Activated CD4-positive, alpha-beta T cell treated with anti-CD3 and anti-CD28 coated beads for 36 hours (primary cell): Measurements from ENCODE around the gene ELK3. TPM values are rescaled to one million over a fixed set of nuclear protein-coding genes. Genes with fewer than 3 reads are reported as not detected.

Experiments
- ATAC-seq: fragments of 200-7000 bp; cut with Tn5 transposase; one replicate; pipeline ENCODE4 v1.10.0; 2021; ENCODE audit warnings: mild to moderate bottlenecking, moderate library complexity
- CTCF ChIA-PET: fragments of 350-600 bp; sonication (Branson Sonifier 250); formaldehyde crosslinking; loops from one replicate; lab custom pipeline; 2021; ENCODE audit warnings: antibody characterized with exemption; lab: Charles Lee
- POLR2A ChIA-PET: fragments of 350-600 bp; sonication (Branson Sonifier 250); formaldehyde crosslinking; loops from one replicate; lab custom pipeline; 2021; ENCODE audit warnings: antibody characterized with exemption, inconsistent platforms; lab: Charles Lee
- DNase-seq: peaks from one replicate; pipeline ENCODE4 v3.0.0-alpha.2; 2020
- H3K27ac Mint-ChIP-seq: one replicate; pipeline ENCODE4 v1.8.0; 2021; ENCODE audit warnings: mixed read lengths
- H3K27me3 Mint-ChIP-seq: one replicate; pipeline ENCODE4 v1.8.0; 2021; ENCODE audit warnings: mixed read lengths
- H3K36me3 Mint-ChIP-seq: one replicate; pipeline ENCODE4 v1.8.0; 2021; ENCODE audit warnings: low read depth, mixed read lengths
- H3K4me1 Mint-ChIP-seq: one replicate; pipeline ENCODE4 v1.8.0; 2021; ENCODE audit warnings: mixed read lengths
- H3K4me3 Mint-ChIP-seq: one replicate; pipeline ENCODE4 v1.8.0; 2021; ENCODE audit warnings: mild to moderate bottlenecking, moderate library complexity, mixed read lengths
- H3K9me3 Mint-ChIP-seq: one replicate; pipeline ENCODE4 v1.8.0; 2021; ENCODE audit warnings: low read depth, mixed read lengths
- intact Hi-C, 2 experiments: fragments of 100-400 bp; cut with DNase I in 1 of 2; cut with micrococcal nuclease in 1 of 2; formaldehyde crosslinking; loops; one replicate each; pipeline versions ENCODE4 v1.14.2 to v1.15.1; 2022 to 2024; cut with DNase I, micrococcal nuclease
- total RNA-seq, 2 experiments: library from RNA; stranded (reverse); gene quantifications; one replicate each; pipeline ENCODE4 v1.2.3, GENCODE V29; 2021

The ELK3 gene
- total RNA-seq, result 10 to 100 TPM; 17.0 to 17.4 TPM

DNA sequence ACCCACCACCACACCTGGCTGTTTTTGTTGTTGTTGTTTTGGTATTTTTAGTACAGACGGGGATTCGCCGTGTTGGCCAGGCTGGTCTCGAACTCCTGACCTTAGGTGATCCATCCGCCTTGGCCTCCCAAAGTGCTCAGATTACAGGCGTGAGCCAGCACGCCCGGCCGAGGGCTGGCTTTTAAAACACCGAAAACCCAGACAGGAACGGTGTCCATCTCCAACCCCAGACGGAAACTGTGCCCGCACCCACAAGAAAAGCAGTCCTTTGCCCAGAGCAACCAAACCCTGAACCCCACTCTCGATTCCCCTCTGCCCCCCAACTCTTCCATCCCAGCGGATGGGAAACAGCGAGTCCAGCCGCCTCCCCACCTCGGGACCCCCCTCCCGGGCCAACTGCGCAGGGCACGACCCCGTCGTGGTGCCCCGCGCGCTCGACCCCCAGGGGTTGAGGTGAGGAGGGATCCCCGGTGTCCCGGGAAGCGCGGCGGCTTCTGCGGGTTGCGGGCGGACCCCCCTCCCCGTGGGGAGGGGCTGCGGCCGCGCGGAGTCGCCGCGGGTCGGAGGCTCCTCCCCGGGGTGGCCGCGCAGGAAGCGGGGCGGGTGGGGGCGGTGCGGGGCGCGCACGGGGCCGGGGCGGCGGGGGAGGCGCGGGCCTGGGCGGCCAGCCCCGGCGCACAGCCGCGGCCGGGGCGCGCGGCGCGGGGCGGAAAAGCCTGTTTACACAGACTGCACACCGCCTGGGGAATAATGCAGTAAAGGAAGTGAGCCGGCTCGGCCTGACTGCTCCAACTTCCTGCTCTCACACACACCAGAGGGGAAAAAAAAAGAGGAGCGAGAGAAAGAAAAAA is at the start of gene ELK3:
TSS of gene ELK3 (plus strand) at position 651 of the 851 bp plus-strand sequence.
- POLR2A ChIA-PET, result no interaction called here

DNA sequence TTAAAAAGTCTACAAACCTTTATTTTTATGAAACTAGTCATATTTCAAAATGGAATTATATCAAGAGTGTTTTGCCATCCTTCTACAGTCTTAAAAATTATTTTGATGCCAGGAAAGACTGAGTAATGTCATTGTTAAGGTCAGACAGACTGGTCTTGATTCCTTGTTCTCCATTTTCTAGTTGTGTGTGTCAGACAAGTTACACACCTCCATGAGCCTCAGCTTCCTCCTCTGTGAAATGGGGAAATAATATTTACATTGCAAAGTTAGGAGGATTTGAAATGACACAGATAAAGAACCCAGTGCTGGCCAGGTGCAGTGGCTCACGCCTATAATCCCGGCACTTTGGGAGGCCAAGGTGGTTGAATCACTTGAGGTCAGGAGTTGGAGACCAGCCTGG is 47.4 kb upstream of the ELK3 start:
- intact Hi-C loops, result no loop called here

More for the DNA sequence above, at the start of gene ELK3:
- ATAC-seq (peak; percentile 17), DNase-seq (peak; percentile 72)
- Mint-ChIP-seq H3K4me3 (peak within 1 kb of the TSS; percentile 97), H3K27me3 (no peaks in the 10 kb centered on the region), H3K27ac (peak within 1 kb of the TSS; percentile 100), H3K9me3 (no peaks in the 10 kb centered on the region), H3K4me1 (peaks cover 57% of the 10 kb centered on the region), H3K36me3 (peaks cover 4% of the 10 kb centered on the region)
- intact Hi-C loops, result loop anchor here in 1 of 2 experiments (10.0 kb wide), 1 partner anchor 59 kb away; no protein-coding TSS in a partner anchor
- CTCF ChIA-PET, result interaction anchor here (0.8 to 1.7 kb wide), 2 partner anchors 17 to 41 kb away, joined by 4 to 9 read pairs; no protein-coding TSS in a partner anchor

DNA sequence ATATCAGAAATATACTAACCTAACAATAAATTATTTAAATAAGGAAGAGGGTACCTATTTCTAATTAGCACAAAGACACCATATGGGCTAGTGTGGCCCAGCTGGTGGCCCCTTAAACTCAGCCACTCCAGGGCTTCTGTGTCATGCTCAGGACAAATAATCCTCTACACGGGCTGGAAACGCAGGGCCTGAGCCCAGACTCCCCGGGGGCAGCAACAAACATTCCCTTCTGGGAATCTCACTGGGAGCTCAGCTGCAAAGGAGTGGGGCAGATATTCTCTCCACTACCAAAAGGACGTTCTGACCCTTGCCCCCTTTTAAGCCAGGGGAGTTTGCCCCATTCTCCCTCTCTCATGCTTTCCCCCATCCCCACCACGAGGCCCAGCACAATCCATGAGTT is 43.7 kb upstream of the ELK3 start:
- Mint-ChIP-seq H3K9me3 (no peaks in the 10 kb centered on the region), H3K4me3 (no peak overlapping the region), H3K4me1 (no peaks in the 10 kb centered on the region), H3K27me3 (no peaks in the 10 kb centered on the region), H3K27ac (no peak overlapping the region), H3K36me3 (no peaks in the 10 kb centered on the region)
- ChIA-PET POLR2A (no interaction called here), CTCF (interaction anchor here (0.7 to 1.0 kb wide), 2 partner anchors 13 to 268 kb away, joined by 3 read pairs; no protein-coding TSS in a partner anchor)
- DNase-seq (no peak), ATAC-seq (no peak)
- intact Hi-C loops, result no loop called here

More for the DNA sequence above, 47.4 kb upstream of the ELK3 start:
- CTCF ChIA-PET, result interaction anchor here (0.6 to 0.9 kb wide), 3 partner anchors 11 to 71 kb away, joined by 3 read pairs; no protein-coding TSS in a partner anchor
- Mint-ChIP-seq H3K4me1 (peaks cover 15% of the 10 kb centered on the region), H3K36me3 (no peaks in the 10 kb centered on the region), H3K27me3 (no peaks in the 10 kb centered on the region), H3K9me3 (no peaks in the 10 kb centered on the region), H3K4me3 (no peak overlapping the region), H3K27ac (no peak overlapping the region)
- ATAC-seq (no peak), DNase-seq (no peak)
- POLR2A ChIA-PET, result no interaction called here

DNA sequence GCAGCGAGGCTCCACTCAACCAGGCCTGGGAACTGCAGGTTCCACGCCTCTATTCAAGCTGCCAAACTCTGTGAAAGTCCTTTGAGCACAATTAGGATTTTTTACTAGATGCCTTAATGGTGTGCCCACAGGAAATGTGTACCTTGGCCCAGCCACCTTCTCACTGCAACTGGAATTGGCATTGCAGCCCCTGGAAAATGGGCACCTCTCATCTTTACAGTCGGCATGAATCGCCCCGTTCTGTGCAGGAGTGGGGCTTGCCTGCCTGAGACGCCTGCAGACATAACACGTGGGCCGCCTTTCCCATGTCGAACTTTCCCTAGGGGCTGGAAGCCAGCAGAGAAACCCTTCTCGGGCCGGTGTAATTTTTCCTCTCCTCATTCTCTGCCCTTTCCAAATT is 42.0 kb upstream of the ELK3 start:
- ChIA-PET POLR2A (interaction anchor here (0.5 kb wide), 1 partner anchor 44 kb away, joined by 8 read pairs; no protein-coding TSS in a partner anchor), CTCF (interaction anchor here (2.7 kb wide), 1 partner anchor 64 kb away, joined by 8 read pairs; no protein-coding TSS in a partner anchor)
- H3K4me1 Mint-ChIP-seq, result no peaks in the 10 kb centered on the region
- no peak for ATAC-seq
- no peaks in the 10 kb centered on the region for H3K27me3 Mint-ChIP-seq
- intact Hi-C loops, result no loop called here
- no peak overlapping the region for H3K27ac Mint-ChIP-seq
- DNase-seq, result no peak
- no peaks in the 10 kb centered on the region for H3K36me3 Mint-ChIP-seq
- no peak overlapping the region for H3K4me3 Mint-ChIP-seq
- no peaks in the 10 kb centered on the region for H3K9me3 Mint-ChIP-seq

DNA sequence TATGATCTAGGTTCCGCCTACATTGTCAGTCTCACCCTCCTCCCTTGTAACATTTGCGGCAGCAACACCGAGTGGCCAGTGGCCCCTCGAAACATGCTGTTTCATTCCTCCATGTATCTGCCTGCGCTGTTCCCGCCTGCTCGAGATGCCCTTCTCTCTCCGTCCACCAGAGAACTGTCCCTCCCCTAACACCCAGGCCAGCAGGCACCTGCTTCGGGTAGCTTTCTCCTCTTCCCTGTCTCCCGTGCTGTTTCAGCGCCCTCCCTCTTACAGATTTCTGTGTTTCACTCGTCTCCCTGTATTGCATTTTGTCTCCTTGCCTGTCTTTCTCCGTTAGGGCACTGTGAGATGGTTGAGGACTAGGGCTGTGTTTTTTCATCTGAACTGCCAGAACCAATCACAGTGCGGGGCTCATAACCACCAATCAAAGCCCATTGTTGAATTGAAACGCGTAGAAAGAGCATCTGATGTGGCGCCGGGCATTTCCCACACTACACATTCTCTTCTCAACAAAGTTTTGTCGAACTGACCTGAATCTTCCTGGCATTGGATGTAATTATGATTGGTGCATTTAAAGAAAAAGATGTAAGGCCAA is 40.9 kb upstream of the ELK3 start:
- Mint-ChIP-seq H3K4me1 (no peaks in the 10 kb centered on the region), H3K4me3 (no peak overlapping the region), H3K27me3 (no peaks in the 10 kb centered on the region), H3K27ac (no peak overlapping the region), H3K9me3 (no peaks in the 10 kb centered on the region), H3K36me3 (no peaks in the 10 kb centered on the region)
- intact Hi-C loops, result no loop called here
- POLR2A ChIA-PET, result no interaction called here
- no peak for DNase-seq
- CTCF ChIA-PET, result interaction anchor here (0.5 to 2.7 kb wide), 2 partner anchors 40 to 62 kb away, joined by 4 to 8 read pairs; no protein-coding TSS in a partner anchor
- ATAC-seq, result no peak

DNA sequence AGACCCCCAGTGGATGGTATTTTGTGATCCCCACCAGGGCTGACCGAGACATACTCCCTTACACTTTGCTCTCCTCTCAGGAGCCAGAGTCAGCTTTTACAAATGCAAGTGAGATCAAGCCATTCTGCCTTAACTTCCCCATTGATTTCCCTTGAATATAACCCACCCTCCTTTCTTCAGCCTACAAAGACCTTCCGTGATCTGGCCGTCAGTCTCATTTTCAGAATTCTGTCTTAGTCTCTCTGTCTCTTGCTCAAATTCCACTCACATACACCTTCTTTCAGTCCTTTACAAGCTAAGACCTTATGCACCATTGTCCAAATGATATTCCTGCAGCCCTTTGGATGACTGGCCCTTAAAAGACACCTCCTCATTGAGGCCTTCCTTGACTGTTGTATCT is 39.0 kb upstream of the ELK3 start:
- ChIA-PET CTCF (no interaction called here), POLR2A (no interaction called here)
- no peak overlapping the region for H3K4me3 Mint-ChIP-seq
- no peaks in the 10 kb centered on the region for H3K4me1 Mint-ChIP-seq
- intact Hi-C loops, result no loop called here
- no peaks in the 10 kb centered on the region for H3K27me3 Mint-ChIP-seq
- no peaks in the 10 kb centered on the region for H3K9me3 Mint-ChIP-seq
- DNase-seq (no peak), ATAC-seq (no peak)
- no peaks in the 10 kb centered on the region for H3K36me3 Mint-ChIP-seq
- H3K27ac Mint-ChIP-seq, result no peak overlapping the region

DNA sequence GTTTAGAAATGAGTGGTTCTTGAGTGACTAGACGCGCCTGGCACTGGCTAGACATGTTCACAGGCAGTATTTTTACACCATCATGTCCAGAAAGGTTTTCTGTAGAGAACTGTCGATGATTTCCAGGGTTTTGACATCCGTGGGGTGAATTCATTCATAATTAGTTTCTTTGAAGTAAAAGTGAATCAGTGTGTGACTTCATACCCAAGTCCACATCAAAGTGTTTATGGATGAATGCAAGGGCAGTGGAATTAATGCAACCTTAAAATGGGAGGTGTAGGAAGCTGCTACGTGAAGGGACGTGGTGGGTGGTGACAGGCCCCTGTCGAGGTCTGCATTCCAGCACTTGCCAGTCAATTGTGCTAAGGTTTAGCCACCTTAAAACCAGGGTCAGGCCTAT is 38.4 kb upstream of the ELK3 start:
- intact Hi-C loops, result no loop called here
- H3K9me3 Mint-ChIP-seq, result no peaks in the 10 kb centered on the region
- no peaks in the 10 kb centered on the region for H3K4me1 Mint-ChIP-seq
- H3K27ac Mint-ChIP-seq, result no peak overlapping the region
- H3K36me3 Mint-ChIP-seq, result no peaks in the 10 kb centered on the region
- H3K4me3 Mint-ChIP-seq, result no peak overlapping the region
- no peaks in the 10 kb centered on the region for H3K27me3 Mint-ChIP-seq
- ChIA-PET CTCF (no interaction called here), POLR2A (no interaction called here)
- ATAC-seq (no peak), DNase-seq (no peak)

DNA sequence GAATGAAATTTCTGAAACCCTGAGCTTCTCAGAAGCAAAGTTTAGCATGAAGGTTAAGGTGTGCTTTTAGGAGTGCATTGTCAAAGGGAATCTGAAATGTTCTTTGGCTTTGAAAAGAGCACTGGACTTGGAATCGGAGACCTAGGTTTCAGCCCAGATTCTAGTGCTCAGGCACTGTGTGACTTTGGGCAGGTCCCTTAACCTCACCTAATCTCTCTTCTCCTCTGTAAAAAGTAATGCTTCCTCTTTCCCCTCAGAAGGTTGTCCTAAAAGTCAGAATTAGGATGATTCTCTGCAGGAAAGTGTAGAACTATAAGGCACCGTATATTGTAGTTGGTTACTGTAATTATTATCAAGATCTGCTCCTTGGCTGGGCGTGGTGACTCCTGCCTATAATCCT is 38.0 kb upstream of the ELK3 start:
- no peaks in the 10 kb centered on the region for H3K9me3 Mint-ChIP-seq
- no peak overlapping the region for H3K27ac Mint-ChIP-seq
- CTCF ChIA-PET, result no interaction called here
- no peaks in the 10 kb centered on the region for H3K4me1 Mint-ChIP-seq
- H3K27me3 Mint-ChIP-seq, result no peaks in the 10 kb centered on the region
- no peak overlapping the region for H3K4me3 Mint-ChIP-seq
- intact Hi-C loops, result no loop called here
- H3K36me3 Mint-ChIP-seq, result no peaks in the 10 kb centered on the region
- POLR2A ChIA-PET, result no interaction called here
- DNase-seq, result no peak
- ATAC-seq, result no peak

DNA sequence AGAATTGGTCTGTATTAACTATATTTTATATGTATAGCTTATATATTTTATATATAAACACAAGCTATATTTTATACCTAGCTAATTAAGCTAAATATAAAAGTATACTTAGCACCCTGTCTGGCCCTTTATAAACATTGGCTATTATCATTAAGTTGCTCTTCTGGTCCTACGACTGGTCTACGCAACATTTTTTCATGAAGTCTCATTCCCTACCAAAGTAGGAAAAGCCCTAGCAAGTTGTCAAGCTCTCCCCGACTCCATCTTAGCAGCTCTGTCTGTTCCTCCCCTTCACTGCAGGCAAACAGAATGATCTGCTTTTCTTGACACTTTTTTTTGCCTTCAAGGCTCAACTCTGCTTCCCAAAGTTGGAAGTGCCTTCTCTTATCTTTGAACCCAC is 36.7 kb upstream of the ELK3 start:
- DNase-seq, result no peak
- H3K36me3 Mint-ChIP-seq, result no peaks in the 10 kb centered on the region
- H3K9me3 Mint-ChIP-seq, result no peaks in the 10 kb centered on the region
- no peaks in the 10 kb centered on the region for H3K4me1 Mint-ChIP-seq
- no peak overlapping the region for H3K27ac Mint-ChIP-seq
- POLR2A ChIA-PET, result no interaction called here
- no peaks in the 10 kb centered on the region for H3K27me3 Mint-ChIP-seq
- intact Hi-C loops, result no loop called here
- no peak overlapping the region for H3K4me3 Mint-ChIP-seq
- CTCF ChIA-PET, result interaction anchor here (0.5 to 0.7 kb wide), 4 partner anchors 10 to 146 kb away, joined by 3 to 5 read pairs (median 3); no protein-coding TSS in a partner anchor
- ATAC-seq, result no peak

DNA sequence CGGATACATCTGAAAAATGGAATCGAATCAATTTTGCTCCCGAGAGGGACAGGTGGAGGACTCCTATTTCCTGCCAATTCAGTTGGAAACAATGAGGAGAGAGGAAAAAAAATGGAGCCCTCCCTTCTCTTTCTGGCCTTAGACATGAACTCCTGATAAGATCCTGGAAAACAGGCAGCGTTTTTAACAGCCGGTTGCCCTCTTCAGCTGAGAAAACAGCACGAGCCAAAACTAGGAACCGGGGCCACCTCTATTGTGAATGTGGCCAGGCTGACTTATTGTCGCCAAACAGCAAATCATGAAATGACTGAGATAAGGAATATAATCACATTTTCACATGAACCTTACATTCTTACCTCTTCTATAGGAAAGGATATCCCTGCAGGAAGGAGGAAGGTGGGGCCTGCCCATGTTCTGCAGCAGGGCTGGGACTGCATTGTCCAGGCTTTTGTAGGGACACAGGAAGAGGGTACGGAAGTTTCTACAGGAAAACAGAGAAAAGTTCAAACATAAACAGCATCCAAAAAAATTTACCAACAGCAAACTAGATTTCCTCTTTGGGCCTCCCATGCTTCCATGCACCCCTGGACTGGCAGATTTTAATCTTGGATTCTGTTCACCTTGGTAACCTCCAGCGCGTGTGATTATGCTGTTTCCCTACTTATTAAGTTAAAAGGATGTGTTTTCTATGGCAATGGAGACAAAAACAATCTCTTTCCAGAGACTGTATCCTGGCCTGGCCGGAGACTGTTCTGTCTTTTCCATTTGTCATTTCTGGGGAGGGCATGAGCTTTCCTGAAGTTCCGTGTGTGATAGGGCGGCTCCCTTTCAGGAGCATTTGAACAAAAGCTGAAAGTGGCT is 29.0 kb upstream of the ELK3 start:
- no peak overlapping the region for H3K4me3 Mint-ChIP-seq
- H3K9me3 Mint-ChIP-seq, result no peaks in the 10 kb centered on the region
- no peak for DNase-seq
- no peak for ATAC-seq
- H3K27ac Mint-ChIP-seq, result no peak overlapping the region
- intact Hi-C loops, result no loop called here
- H3K4me1 Mint-ChIP-seq, result no peaks in the 10 kb centered on the region
- POLR2A ChIA-PET, result interaction anchor here (0.6 kb wide), 1 partner anchor 86 kb away, joined by 4 read pairs; no protein-coding TSS in a partner anchor
- H3K36me3 Mint-ChIP-seq, result no peaks in the 10 kb centered on the region
- CTCF ChIA-PET, result interaction anchor here (0.6 kb wide), 1 partner anchor 1175 kb away, joined by 3 read pairs; no protein-coding TSS in a partner anchor
- H3K27me3 Mint-ChIP-seq, result no peaks in the 10 kb centered on the region

DNA sequence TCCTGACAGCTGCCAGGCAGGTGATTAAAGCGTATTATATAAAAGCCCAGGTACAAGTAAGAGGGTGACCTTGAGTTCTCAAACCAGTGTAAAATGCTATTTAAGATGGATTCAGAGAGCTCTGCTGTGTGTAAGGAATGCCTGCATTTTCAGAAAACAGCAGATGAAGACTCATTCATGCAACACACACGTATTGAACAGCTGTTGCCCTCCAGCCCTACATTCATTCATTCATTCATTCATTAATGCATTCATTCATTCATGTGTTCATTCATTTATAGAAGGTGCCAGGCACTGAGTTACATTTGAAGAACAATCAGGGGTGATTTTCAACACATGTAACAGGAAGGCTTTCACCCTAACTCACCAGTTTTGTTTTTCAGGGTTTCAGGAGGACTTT is 27.4 kb upstream of the ELK3 start:
- intact Hi-C loops, result no loop called here
- Mint-ChIP-seq H3K4me1 (no peaks in the 10 kb centered on the region), H3K27me3 (no peaks in the 10 kb centered on the region), H3K36me3 (no peaks in the 10 kb centered on the region), H3K27ac (no peak overlapping the region), H3K4me3 (no peak overlapping the region), H3K9me3 (no peaks in the 10 kb centered on the region)
- ChIA-PET CTCF (no interaction called here), POLR2A (no interaction called here)
- ATAC-seq (no peak), DNase-seq (no peak)
